Right lobe of liver (tissue), 6 donors: Measurements from ENCODE around the gene ECE1. TPM values are rescaled to one million over a fixed set of nuclear protein-coding genes. Genes with fewer than 3 reads are reported as not detected.
"Not testable (repeated sequence)": the region's sequence is repeated elsewhere in the genome, so short reads cannot be mapped to it uniquely, and the experiment has no call there.

Experiments used
- ATAC-seq, 4 donors: fragments of 200-7000 bp; cut with Tn5 transposase; one replicate each; pipeline ENCODE4 v1.9.1; 2020; ENCODE audit warnings: mild to moderate bottlenecking in 4 of 4, moderate library complexity in 4 of 4
- DNase-seq, 3 donors: peaks; one replicate each; pipeline ENCODE4 v3.0.0-alpha.2; 2020
- H3K27ac ChIP-seq, 3 donors: fragments of 200-600 bp; one replicate each; pipeline ENCODE4 v1.8.0; 2022
- H3K27me3 ChIP-seq, 2 donors: fragments of 200-600 bp; one replicate each; pipeline ENCODE4 v1.8.0; 2022
- H3K36me3 ChIP-seq, 4 donors: fragments of 200-600 bp; sonication (generic) in 1 of 4; one replicate each; pipeline versions ENCODE4 v1.5.1 to v1.8.0; 2017 to 2022; ENCODE audit warnings: control low read depth in 1 of 4
- H3K4me1 ChIP-seq, 4 donors: fragments of 200-600 bp; sonication (generic) in 1 of 4; one replicate each; pipeline versions ENCODE4 v1.5.1 to v1.8.0; 2017 to 2022; ENCODE audit warnings: control low read depth in 1 of 4
- H3K4me3 ChIP-seq, 3 donors: fragments of 200-600 bp; one replicate each; pipeline ENCODE4 v1.8.0; 2022
- H3K9me3 ChIP-seq, 4 donors: fragments of 200-600 bp; sonication (generic) in 1 of 4; one replicate each; pipeline versions ENCODE4 v1.5.1 to v1.8.0; 2017 to 2022; ENCODE audit warnings: control low read depth in 1 of 4
- CTCF ChIP-seq, 4 donors: fragments of 200-600 bp in 3 of 4; fragments of 450-650 bp in 1 of 4; IDR thresholded peaks; one replicate each; pipeline versions ENCODE4 v1.5.1 to v1.8.0; 2016 to 2022; ENCODE audit warnings: antibody characterized with exemption in 4 of 4, mild to moderate bottlenecking in 2 of 4
- POLR2A ChIP-seq: fragments of 450-650 bp; IDR thresholded peaks from one replicate; pipeline ENCODE4 v1.6.1; 2017; ENCODE audit warnings: antibody characterized with exemption, mild to moderate bottlenecking
- WGBS: methylation state at CpG from one replicate; pipeline ENCODE4 v1.1.6; 2018; ENCODE audit warnings: low coverage, low lambda C conversion rate; ENCODE audit not compliant: insufficient coverage; ENCODE audit errors: missing lambda C conversion rate; 5-methylcytosine and 5-hydroxymethylcytosine counted together
- intact Hi-C, 2 donors: fragments of 100-400 bp; cut with DNase I; formaldehyde crosslinking; loops; one replicate each; pipeline versions ENCODE4 v1.11.2 to v1.14.1; 2022
- total RNA-seq, 6 experiments: library from RNA; depleted of rRNA in 2 of 6; stranded (reverse); fragments of >200 nt in 2 of 6; fragmentation: NEBNext Ultra II Directional in 3 of 6; extraction: Animal tissue kit (Norgen Biotek cat#: 25700) in 3 of 6; gene quantifications; one replicate each; pipeline versions ENCODE4 v1.1.0 to v1.2.4, GENCODE V29; 2016 to 2023
- donor health status: DM: no; HTN: yes; CAD: no.
- donor health status: DM: no; HTN: no; CAD: no.
- donor health status: DM: no; HTN: no; CAD: no.
- donor health status: DM: no; HTN: yes; CAD: no.
- donor health status: DM: no; HTN: yes; CAD: no.

The ECE1 gene
- total RNA-seq, 6 experiments from 2014 or later = 39.7 to 61.3 (median 43.8) TPM

- Histone ChIP-seq H3K4me1 (peaks cover 0 to 18% (median 3%) of the 10 kb centered on the region in 4 donors), H3K36me3 (peaks cover 0 to 4% (median 0%) of the 10 kb centered on the region in 4 donors), H3K27ac (peak overlapping the region; percentile 78 to 98 (median 87)), H3K4me3 (peak overlapping the region; percentile 75 to 93 (median 90)), H3K27me3 (no peaks in the 10 kb centered on the region), H3K9me3 (no peaks in the 10 kb centered on the region)
- 0% methylated on average over 6 of the region's 6 CpGs for WGBS
- ATAC-seq (peak in 3 of 4 donors; percentile 10 to 31 (median 24)), DNase-seq (peak in 1 of 3 donors; percentile 57)
- intact Hi-C loops = no loop called here
- TF ChIP-seq CTCF (IDR thresholded peaks at IDR 0.05) (no peak), POLR2A (no peak)
These were observed 115.0 kb downstream of the ECE1 start for GRCh38 chr1:21175324-21175669.

- intact Hi-C loops = no loop called here
- peak in 2 of 4 donors; percentile 9 to 11 for ATAC-seq
- WGBS = 10% methylated on average over 12 of the region's 12 CpGs
- peaks cover 0 to 18% (median 3%) of the 10 kb centered on the region in 4 donors for H3K4me1 ChIP-seq
- H3K9me3 ChIP-seq = no peaks in the 10 kb centered on the region
- peak overlapping the region; percentile 78 to 98 (median 87) for H3K27ac ChIP-seq
- no peaks in the 10 kb centered on the region for H3K27me3 ChIP-seq
- DNase-seq = no peak
- H3K4me3 ChIP-seq = peak overlapping the region; percentile 75 to 93 (median 90)
- peaks cover 0 to 5% (median 0%) of the 10 kb centered on the region in 4 donors for H3K36me3 ChIP-seq
- TF ChIP-seq CTCF (IDR thresholded peaks at IDR 0.05) (no peak), POLR2A (peak; percentile 22)
These were observed 115.5 kb downstream of the ECE1 start for GRCh38 chr1:21174654-21175323.

GRCh38 chr1:21174230-21174629 lies 116.0 kb downstream of the ECE1 start:
- no peaks in the 10 kb centered on the region for H3K9me3 ChIP-seq
- TF ChIP-seq POLR2A = no peak
- TF ChIP-seq CTCF (IDR thresholded peaks at IDR 0.05) = no peak
- peak overlapping the region; percentile 75 to 93 (median 90) for H3K4me3 ChIP-seq
- peak overlapping the region in 2 of 3 donors; percentile 78 to 87 for H3K27ac ChIP-seq
- H3K36me3 ChIP-seq = peaks cover 0 to 5% (median 0%) of the 10 kb centered on the region in 4 donors
- H3K4me1 ChIP-seq = peaks cover 0 to 18% (median 3%) of the 10 kb centered on the region in 4 donors
- ATAC-seq = no peak
- 25% methylated on average over 2 of the region's 2 CpGs for WGBS
- intact Hi-C loops = no loop called here
- DNase-seq = no peak
- H3K27me3 ChIP-seq = no peaks in the 10 kb centered on the region

- intact Hi-C loops, ATAC-seq, H3K27me3 ChIP-seq, H3K27ac ChIP-seq, H3K9me3 ChIP-seq, H3K36me3 ChIP-seq, DNase-seq, H3K4me3 ChIP-seq: not testable (repeated sequence)
- H3K4me1 ChIP-seq = peaks cover 0 to 18% (median 3%) of the 10 kb centered on the region in 4 donors
- 81% methylated on average over 9 of the region's 12 CpGs for WGBS
These were observed 117.2 kb downstream of the ECE1 start for GRCh38 chr1:21173096-21173495.

GRCh38 chr1:21170837-21171236 lies 119.4 kb downstream of the ECE1 start:
- not testable (repeated sequence) for DNase-seq, ATAC-seq

More at GRCh38 chr1:21170837-21171236, 119.4 kb downstream of the ECE1 start:
- intact Hi-C loops, H3K4me3 ChIP-seq, H3K27ac ChIP-seq, H3K36me3 ChIP-seq, H3K27me3 ChIP-seq, H3K9me3 ChIP-seq: not testable (repeated sequence)
- peaks cover 0 to 18% (median 3%) of the 10 kb centered on the region in 4 donors for H3K4me1 ChIP-seq
- WGBS = 39% methylated on average over 4 of the region's 4 CpGs
